ENCODE results near the gene PITX1.

PITX1 gene

GRCh38 chr5:134997015-134997414, 37.0 kb downstream of the PITX1 start:
- Histone ChIP-seq H3K36me3 (ENCODE audit: control insufficient read depth in 1 of 2, insufficient read depth in 2 of 2, low read depth in 1 of 2, low read length in 2 of 2) (no peaks in the 10 kb centered on the region), H3K4me3 (ENCODE audit: insufficient read depth in 1 of 2, low read depth in 1 of 2, low read length in 2 of 2) (no peak overlapping the region), H3K4ac (ENCODE audit: low read depth in 1 of 2, low read length in 2 of 2) (no peak overlapping the region), H3K27me3 (ENCODE audit: control insufficient read depth in 1 of 2, insufficient read depth in 1 of 2, low read length in 2 of 2) (peaks cover 0 to 7% of the 10 kb centered on the region in 2 experiments), H3K4me1 (ENCODE audit: control insufficient read depth, insufficient read depth, low read depth, low read length) (no peaks in the 10 kb centered on the region), H4K8ac (ENCODE audit: low read length) (no peak overlapping the region), H2BK120ac (ENCODE audit: low read depth, low read length) (no peak overlapping the region), H2BK15ac (ENCODE audit: low read depth, poor library complexity, severe bottlenecking) (no peak overlapping the region), H2AK5ac (ENCODE audit: low read length, severe bottlenecking) (no peak overlapping the region), H4K91ac (ENCODE audit: low read length) (no peak overlapping the region), H3K27ac (ENCODE audit: low read length, poor library complexity, severe bottlenecking) (no peak overlapping the region), H3K4me2 (ENCODE audit: low read length, poor library complexity, severe bottlenecking) (no peak overlapping the region), H3K23ac (ENCODE audit: low read length in 2 of 2) (no peak overlapping the region), H3K79me1 (replicated peaks; ENCODE audit: low read length, poor library complexity, severe bottlenecking) (no peaks in the 10 kb centered on the region), H2AFZ (ENCODE audit: low read depth, low read length) (no peak overlapping the region), H3K18ac (ENCODE audit: low read depth in 1 of 2, low read length in 2 of 2) (no peak overlapping the region), H3K9me3 (ENCODE audit: control insufficient read depth, low read length) (no peaks in the 10 kb centered on the region), H2BK12ac (ENCODE audit: low read length in 2 of 2) (no peak overlapping the region), H2BK5ac (ENCODE audit: low read depth, low read length, poor library complexity, severe bottlenecking) (no peak overlapping the region), H3K14ac (ENCODE audit: low read length in 2 of 2) (no peak overlapping the region), H3K9ac (ENCODE audit: low read length) (no peak overlapping the region)
- 75% methylated on average over 11 of the region's 11 CpGs for WGBS
- DNase-seq: no peak

- no peak overlapping the region for H2BK5ac ChIP-seq (ENCODE audit: low read depth, low read length, poor library complexity, severe bottlenecking)
- no peak overlapping the region for H2BK15ac ChIP-seq (ENCODE audit: low read depth, poor library complexity, severe bottlenecking)
- 89% methylated on average over 8 of the region's 8 CpGs for WGBS
Observed at GRCh38 chr5:134995850-134996402, 38.1 kb downstream of the PITX1 start.

GRCh38 chr5:134994560-134995156, 39.4 kb downstream of the PITX1 start:
- Histone ChIP-seq H3K23ac (ENCODE audit: low read length in 2 of 2) (no peak overlapping the region), H2AK5ac (ENCODE audit: low read length, severe bottlenecking) (no peak overlapping the region), H3K79me1 (replicated peaks; ENCODE audit: low read length, poor library complexity, severe bottlenecking) (no peaks in the 10 kb centered on the region), H3K4me1 (ENCODE audit: control insufficient read depth, insufficient read depth, low read depth, low read length) (no peaks in the 10 kb centered on the region), H3K36me3 (ENCODE audit: control insufficient read depth in 1 of 2, insufficient read depth in 2 of 2, low read depth in 1 of 2, low read length in 2 of 2) (no peaks in the 10 kb centered on the region), H4K8ac (ENCODE audit: low read length) (no peak overlapping the region), H2BK5ac (ENCODE audit: low read depth, low read length, poor library complexity, severe bottlenecking) (no peak overlapping the region), H4K91ac (ENCODE audit: low read length) (no peak overlapping the region), H3K9ac (ENCODE audit: low read length) (no peak overlapping the region), H2BK120ac (ENCODE audit: low read depth, low read length) (no peak overlapping the region), H3K27ac (ENCODE audit: low read length, poor library complexity, severe bottlenecking) (no peak overlapping the region), H2AFZ (ENCODE audit: low read depth, low read length) (no peak overlapping the region), H3K18ac (ENCODE audit: low read depth in 1 of 2, low read length in 2 of 2) (no peak overlapping the region), H3K9me3 (ENCODE audit: control insufficient read depth, low read length) (peaks cover 4% of the 10 kb centered on the region), H3K4ac (ENCODE audit: low read depth in 1 of 2, low read length in 2 of 2) (no peak overlapping the region), H3K4me3 (ENCODE audit: insufficient read depth in 1 of 2, low read depth in 1 of 2, low read length in 2 of 2) (no peak overlapping the region), H2BK15ac (ENCODE audit: low read depth, poor library complexity, severe bottlenecking) (no peak overlapping the region), H2BK12ac (ENCODE audit: low read length in 2 of 2) (no peak overlapping the region), H3K14ac (ENCODE audit: low read length in 2 of 2) (no peak overlapping the region), H3K4me2 (ENCODE audit: low read length, poor library complexity, severe bottlenecking) (no peak overlapping the region), H3K27me3 (ENCODE audit: control insufficient read depth in 1 of 2, insufficient read depth in 1 of 2, low read length in 2 of 2) (peaks cover 0 to 9% of the 10 kb centered on the region in 2 experiments)
- no peak for DNase-seq
- 76% methylated on average over 2 of the region's 2 CpGs for WGBS

More at GRCh38 chr5:134995850-134996402, 38.1 kb downstream of the PITX1 start:
- Histone ChIP-seq H3K27me3 (ENCODE audit: control insufficient read depth in 1 of 2, insufficient read depth in 1 of 2, low read length in 2 of 2) (peaks cover 0 to 7% of the 10 kb centered on the region in 2 experiments), H3K4me2 (ENCODE audit: low read length, poor library complexity, severe bottlenecking) (no peak overlapping the region), H3K18ac (ENCODE audit: low read depth in 1 of 2, low read length in 2 of 2) (no peak overlapping the region), H3K27ac (ENCODE audit: low read length, poor library complexity, severe bottlenecking) (no peak overlapping the region), H3K36me3 (ENCODE audit: control insufficient read depth in 1 of 2, insufficient read depth in 2 of 2, low read depth in 1 of 2, low read length in 2 of 2) (no peaks in the 10 kb centered on the region), H3K4me1 (ENCODE audit: control insufficient read depth, insufficient read depth, low read depth, low read length) (no peaks in the 10 kb centered on the region), H4K8ac (ENCODE audit: low read length) (no peak overlapping the region), H3K9ac (ENCODE audit: low read length) (no peak overlapping the region), H2BK120ac (ENCODE audit: low read depth, low read length) (no peak overlapping the region), H3K4ac (ENCODE audit: low read depth in 1 of 2, low read length in 2 of 2) (no peak overlapping the region), H3K14ac (ENCODE audit: low read length in 2 of 2) (no peak overlapping the region), H2AK5ac (ENCODE audit: low read length, severe bottlenecking) (no peak overlapping the region), H3K4me3 (ENCODE audit: insufficient read depth in 1 of 2, low read depth in 1 of 2, low read length in 2 of 2) (no peak overlapping the region), H3K79me1 (replicated peaks; ENCODE audit: low read length, poor library complexity, severe bottlenecking) (no peaks in the 10 kb centered on the region), H2AFZ (ENCODE audit: low read depth, low read length) (no peak overlapping the region), H3K9me3 (ENCODE audit: control insufficient read depth, low read length) (peaks cover 4% of the 10 kb centered on the region), H2BK12ac (ENCODE audit: low read length in 2 of 2) (no peak overlapping the region), H4K91ac (ENCODE audit: low read length) (no peak overlapping the region), H3K23ac (ENCODE audit: low read length in 2 of 2) (no peak overlapping the region)
- DNase-seq: no peak

GRCh38 chr5:134993161-134993560, 40.9 kb downstream of the PITX1 start:
- Histone ChIP-seq H3K23ac (ENCODE audit: low read length in 2 of 2) (no peak overlapping the region), H2BK5ac (ENCODE audit: low read depth, low read length, poor library complexity, severe bottlenecking) (no peak overlapping the region), H3K4me1 (ENCODE audit: control insufficient read depth, insufficient read depth, low read depth, low read length) (no peaks in the 10 kb centered on the region), H3K4me3 (ENCODE audit: insufficient read depth in 1 of 2, low read depth in 1 of 2, low read length in 2 of 2) (no peak overlapping the region), H3K27me3 (ENCODE audit: control insufficient read depth in 1 of 2, insufficient read depth in 1 of 2, low read length in 2 of 2) (peaks cover 0 to 10% of the 10 kb centered on the region in 2 experiments), H2BK120ac (ENCODE audit: low read depth, low read length) (no peak overlapping the region), H3K9ac (ENCODE audit: low read length) (no peak overlapping the region), H2AK5ac (ENCODE audit: low read length, severe bottlenecking) (no peak overlapping the region), H3K4me2 (ENCODE audit: low read length, poor library complexity, severe bottlenecking) (no peak overlapping the region), H3K18ac (ENCODE audit: low read depth in 1 of 2, low read length in 2 of 2) (no peak overlapping the region), H2BK15ac (ENCODE audit: low read depth, poor library complexity, severe bottlenecking) (no peak overlapping the region), H3K4ac (ENCODE audit: low read depth in 1 of 2, low read length in 2 of 2) (no peak overlapping the region), H3K27ac (ENCODE audit: low read length, poor library complexity, severe bottlenecking) (no peak overlapping the region), H4K8ac (ENCODE audit: low read length) (no peak overlapping the region), H3K36me3 (ENCODE audit: control insufficient read depth in 1 of 2, insufficient read depth in 2 of 2, low read depth in 1 of 2, low read length in 2 of 2) (no peaks in the 10 kb centered on the region), H2AFZ (ENCODE audit: low read depth, low read length) (no peak overlapping the region), H3K14ac (ENCODE audit: low read length in 2 of 2) (no peak overlapping the region), H3K9me3 (ENCODE audit: control insufficient read depth, low read length) (peaks cover 4% of the 10 kb centered on the region), H4K91ac (ENCODE audit: low read length) (no peak overlapping the region), H2BK12ac (ENCODE audit: low read length in 2 of 2) (no peak overlapping the region), H3K79me1 (replicated peaks; ENCODE audit: low read length, poor library complexity, severe bottlenecking) (no peaks in the 10 kb centered on the region)
- 100% methylated on average over 1 of the region's 2 CpGs for WGBS
- DNase-seq: no peak
